ENCODE data around the gene SUSD1.

SUSD1 gene

DNA sequence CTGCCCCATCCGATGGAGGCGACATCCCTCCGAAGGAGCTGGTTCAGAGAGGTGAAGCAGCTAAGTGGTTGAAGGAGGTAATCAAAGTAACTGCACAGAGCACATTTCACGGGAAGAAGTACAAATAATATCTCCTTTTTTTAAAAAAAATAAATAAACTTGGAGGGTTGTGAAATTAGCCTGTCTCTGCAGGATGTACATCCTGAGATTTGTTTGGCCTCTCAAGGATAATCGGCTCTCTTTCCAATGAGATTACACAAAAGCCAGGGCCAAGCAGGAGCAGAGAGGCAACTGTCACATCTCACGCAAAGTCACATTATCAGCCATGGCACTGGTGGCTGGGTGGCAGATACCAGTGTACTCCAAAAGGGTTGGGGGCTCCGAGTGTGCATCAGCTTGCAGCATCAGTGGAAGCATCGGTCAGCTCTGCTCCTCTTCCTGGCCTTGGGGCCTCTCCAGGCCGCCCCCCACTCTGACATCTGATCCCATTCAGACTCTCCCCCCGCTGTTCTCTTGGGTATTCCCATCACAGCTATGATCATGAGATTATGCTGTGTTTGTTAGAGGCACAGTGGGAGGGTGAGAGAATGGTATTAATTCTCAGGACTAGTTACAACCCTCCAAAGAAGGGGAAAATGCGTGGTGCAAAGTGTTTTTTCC, 168.6 kb downstream of the SUSD1 start:
- DNase-seq, result no peak

DNA sequence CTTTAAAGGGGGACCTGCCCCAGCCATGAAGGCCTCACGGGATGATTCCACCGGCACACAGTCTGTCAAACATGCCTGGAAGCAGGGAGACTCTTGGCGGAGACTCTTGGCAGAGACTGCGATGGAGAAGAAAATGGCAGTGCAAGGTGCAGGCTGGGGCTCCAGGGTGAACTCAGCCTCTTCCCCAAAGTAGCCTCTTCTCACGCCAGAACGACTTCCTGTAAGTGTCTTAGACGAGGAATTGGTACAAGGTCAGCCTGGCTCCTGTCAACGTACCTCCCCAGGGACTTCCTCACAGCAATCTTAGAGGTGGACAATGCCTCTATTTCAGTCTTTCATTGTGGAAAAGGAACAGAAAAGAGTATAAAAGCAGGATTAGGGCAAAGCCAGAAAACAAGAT, 169.2 kb downstream of the SUSD1 start:
- DNase-seq, result no peak

DNA sequence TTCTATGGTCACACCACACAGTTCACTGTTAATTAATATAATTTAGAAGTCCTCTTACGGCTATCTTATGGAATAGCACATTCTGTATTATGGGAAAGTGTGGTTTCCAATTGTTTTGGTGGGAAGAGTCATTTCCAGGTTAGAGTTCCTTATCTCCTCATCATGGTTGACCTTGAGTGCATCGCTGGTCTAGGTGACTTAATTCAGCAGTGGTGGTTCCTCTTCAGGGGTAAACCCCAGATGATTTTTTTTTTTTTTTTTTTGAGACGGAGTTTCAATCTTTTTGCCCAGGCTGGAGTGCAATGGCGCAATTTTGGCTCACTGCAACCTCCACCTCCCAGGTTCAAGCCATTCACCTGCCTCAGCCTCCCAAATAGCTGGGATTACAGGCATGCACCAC, 171.6 kb downstream of the SUSD1 start:
- DNase-seq, result no peak

DNA sequence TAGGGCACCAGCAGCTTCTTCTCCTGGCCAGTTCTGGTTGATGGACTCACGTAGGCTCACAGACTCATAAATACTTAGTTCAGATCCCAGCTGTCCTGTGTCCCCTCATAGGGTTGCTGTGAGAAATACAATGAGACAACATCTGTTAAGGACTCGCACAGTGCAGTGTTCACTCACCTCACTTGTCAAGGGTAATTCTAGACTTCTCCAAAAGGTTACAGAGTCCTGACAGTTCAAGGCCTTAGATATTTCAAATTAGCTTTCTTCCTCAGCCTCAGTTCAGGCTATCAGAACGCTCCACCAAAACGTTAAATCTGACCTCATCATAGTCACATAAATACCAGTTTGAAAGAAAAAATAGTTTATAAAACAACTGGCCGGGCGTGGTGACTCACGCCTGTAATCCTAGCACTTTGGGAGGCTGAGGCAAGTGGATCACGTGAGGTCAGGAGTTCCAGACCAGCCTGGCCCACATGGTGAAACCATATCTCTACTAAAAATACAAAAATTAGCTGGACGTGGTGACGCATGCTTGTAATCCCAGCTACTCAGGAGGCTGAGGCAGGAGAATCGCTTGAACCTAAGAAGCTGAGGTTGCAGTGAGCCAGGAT, 172.1 kb downstream of the SUSD1 start:
- DNase-seq, result no peak

DNA sequence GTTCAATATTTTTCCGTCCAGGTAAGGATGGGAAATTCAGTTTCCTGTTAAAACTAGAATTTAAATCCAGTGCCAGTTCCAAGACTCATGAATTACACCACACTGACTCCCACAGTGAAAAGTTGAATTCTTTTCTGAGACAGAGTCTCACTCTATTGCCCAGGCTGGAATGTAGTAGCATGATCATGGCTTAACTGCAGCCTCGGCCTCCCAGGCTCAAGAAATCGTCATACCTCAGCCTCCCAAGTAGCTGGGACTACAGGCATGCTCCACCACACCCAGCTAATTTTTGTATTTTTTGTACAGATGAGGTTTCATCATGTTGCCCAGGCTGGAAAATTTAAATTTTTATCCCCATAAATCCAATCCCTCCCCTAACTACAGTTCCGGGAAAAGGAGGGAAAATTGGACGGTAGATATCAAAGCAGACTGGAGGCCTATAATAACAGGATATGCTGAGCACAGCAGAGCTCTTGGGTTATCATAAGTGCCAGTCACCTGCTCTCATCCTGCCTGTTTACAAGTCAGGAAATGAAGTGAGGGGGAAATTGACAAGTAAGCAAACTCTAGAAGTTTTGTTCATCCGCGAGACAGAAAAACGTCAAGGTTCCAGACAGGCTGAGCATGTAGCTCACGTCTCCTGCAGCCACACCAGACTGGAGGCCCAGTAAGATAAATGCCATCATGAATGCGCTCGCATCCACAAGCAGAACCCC, 172.8 kb downstream of the SUSD1 start:
- no peak for DNase-seq

DNA sequence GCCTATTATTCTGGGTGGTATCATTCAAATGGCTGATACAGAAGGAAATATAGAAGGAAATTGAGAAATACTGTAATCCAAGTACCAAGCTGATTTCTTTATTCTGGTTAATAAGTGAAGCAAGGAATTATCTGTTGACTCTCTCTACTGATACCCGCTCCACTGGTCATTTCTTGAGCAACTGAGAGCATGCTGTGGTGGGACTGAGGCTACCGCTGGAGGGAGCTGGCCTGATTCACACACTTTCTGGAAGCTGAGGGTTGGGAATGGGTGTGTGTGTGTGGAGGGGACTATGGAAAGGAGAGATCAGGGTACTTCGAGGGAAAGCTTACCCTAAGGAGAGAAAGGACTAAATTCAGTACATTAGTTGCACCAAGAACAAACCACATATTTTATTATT, 174.4 kb downstream of the SUSD1 start:
- no peak for DNase-seq

DNA sequence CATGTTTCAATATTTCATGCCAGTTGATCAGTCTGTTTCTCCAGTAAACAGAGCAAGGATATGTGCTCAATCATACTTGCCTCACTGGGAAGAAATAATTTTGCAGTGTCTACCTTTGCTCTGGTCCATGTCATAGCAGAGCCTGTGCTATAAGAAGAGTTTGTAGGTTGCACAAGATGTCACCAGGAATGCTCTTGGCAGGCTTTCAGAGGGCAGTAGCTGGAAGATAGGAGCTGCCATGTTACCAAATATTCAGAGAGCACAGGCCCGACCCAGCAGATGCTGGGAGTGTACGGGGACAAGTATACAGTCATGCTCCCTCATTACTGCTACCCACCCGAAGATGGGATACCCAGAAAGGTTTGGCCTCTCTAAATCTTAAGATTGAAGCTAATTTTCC, 175.8 kb downstream of the SUSD1 start:
- no peak for DNase-seq

DNA sequence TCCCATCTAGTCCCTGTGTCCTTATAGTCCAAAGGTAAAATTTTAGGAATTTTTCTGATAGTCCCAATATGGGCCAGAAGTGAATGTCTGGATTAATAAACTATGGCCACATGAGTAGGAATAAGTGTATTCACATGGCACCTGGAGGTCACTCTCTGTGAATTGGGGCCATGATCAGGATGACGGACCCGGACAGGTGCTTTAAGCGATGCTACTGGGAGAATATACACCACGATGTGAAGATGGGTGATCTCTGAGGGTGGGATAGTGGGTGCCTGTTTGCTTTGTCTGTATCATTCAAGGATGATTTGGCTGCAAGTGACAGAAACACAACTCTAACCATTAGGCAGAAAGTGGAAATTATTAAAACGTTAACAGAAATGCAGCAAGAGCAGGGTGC, 177.3 kb downstream of the SUSD1 start:
- no peak for DNase-seq

DNA sequence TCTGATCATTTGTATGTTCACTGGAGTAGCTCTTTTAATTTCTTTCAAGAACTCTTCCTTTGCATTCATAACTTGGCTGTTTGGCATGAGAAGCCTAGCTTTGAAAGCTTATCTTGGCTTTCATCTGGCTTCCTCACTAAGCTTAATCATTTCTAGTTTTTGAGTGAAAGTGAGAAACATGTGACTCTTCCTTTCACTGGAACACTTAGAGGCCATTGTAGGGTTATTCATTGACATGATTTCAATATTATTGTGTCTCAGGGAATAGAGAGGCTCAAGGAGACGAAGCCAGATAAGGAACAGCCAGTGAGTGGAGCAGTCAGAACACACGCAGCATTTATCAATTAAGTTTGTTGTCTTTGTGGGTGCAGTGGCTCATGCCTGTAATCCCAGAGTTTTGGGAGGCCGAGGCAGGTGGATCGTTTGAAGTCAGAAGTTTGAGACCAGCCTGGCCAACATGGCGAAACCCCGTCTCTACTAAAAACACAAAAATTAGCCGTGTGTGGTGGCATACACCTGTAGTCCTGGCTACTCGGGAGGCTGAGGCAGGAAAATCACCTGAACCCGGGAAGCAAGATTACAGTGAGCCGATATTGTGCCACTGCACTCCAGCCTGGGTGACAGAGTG, 180.2 kb downstream of the SUSD1 start:
- DNase-seq, result no peak

DNA sequence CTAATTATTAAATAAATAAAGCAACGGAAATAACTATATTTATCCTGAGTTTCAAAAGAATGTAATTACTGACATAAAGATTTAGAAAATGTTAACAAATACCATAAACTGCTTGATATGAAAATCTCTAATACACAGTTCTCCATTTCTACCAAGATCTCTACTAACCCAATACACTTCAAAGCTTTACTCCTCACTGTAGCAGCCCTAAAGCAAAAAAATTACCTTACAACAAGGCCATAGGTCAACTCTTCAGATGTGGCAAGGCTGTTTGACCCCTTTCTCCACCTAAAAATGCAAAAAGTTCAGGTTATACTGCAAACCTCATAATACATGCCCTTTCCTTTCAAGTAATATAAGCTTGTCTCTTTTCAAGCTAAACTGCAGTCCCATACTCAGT, 181.8 kb downstream of the SUSD1 start:
- DNase-seq, result no peak

DNA sequence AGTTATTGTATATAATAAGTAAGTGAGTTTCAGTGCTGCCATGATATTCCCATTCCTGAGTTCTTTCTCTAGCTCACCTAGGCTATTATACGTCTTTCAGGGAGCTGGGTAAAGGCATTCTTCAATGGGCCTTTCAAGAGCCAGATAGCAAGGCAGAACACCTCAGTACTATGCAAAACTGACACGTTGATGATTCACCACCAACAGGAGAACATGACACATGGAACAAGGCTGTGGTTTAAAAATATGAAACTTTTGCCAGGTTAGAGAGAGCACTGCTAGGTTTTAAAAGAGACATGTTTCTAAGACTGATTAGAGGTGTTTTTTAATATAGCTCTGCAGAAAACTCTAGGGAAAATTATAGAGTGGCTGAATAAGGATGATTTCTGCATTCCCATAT, 182.6 kb downstream of the SUSD1 start:
- DNase-seq, result no peak

DNA sequence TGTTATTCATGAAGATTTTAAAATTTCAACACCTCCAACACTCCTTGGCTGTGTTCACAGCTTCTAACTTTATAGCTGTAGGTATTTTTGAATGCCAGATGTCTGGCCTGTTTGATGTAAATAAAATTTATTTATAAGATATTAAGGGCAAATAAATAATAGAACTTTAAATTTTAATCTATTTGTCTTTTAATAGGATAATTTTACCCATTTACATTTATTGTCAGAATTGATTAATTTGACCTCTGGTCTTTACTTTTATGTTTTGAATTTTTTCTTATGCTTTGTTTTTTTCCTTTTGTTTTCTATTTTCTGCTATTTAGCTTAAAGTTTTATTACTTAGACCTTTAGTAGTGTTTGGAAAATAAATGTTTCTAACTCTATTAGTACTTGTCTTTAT, 183.9 kb downstream of the SUSD1 start:
- DNase-seq, result no peak
